ENCODE data around the gene NKIRAS2. TPM values are rescaled to one million over a fixed set of nuclear protein-coding genes. Genes with fewer than 3 reads are reported as not detected.

Gene NKIRAS2
- total and polyA plus RNA-seq, 2 of the 13 experiments (the other 11 are each of a cell fraction or from before 2014, with no cell fraction given), result 27.9 to 42.0 TPM

DNA sequence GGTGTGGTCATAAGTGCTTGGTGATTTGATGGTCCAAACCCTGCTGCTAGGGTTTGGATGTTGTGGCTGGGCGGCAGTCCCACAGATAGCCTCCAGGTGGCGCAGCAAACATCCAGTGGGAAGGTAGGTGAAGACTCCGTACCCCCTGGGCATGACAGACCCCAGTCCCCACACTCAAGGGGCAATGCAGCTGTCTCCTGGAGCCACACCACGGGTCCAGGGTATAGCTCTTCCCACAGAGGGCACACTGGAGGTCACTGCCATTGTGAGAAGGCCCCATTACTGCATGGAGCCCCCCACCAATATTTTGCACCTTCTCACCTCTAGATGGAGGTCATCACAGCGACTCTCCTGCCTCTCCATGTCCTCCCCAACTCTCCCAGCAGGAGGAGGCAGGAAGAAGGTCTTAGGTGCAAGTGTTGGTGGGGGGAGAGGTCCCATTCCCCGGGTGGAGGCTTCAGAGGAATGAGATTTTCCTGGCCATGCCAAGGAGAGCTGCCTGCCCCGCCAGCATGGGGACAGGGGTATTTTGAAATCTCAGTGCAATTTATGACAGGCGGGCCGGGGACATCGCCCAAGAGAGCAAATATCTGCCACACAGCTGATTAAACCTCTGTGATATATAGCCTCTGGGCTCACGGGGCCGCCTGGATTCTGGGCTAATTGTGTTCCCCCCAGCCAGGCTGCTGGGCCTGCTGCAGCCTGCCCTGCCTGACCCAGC is 47.6 kb downstream of the NKIRAS2 start (continued):
- TF ChIP-seq, protein P1, sequence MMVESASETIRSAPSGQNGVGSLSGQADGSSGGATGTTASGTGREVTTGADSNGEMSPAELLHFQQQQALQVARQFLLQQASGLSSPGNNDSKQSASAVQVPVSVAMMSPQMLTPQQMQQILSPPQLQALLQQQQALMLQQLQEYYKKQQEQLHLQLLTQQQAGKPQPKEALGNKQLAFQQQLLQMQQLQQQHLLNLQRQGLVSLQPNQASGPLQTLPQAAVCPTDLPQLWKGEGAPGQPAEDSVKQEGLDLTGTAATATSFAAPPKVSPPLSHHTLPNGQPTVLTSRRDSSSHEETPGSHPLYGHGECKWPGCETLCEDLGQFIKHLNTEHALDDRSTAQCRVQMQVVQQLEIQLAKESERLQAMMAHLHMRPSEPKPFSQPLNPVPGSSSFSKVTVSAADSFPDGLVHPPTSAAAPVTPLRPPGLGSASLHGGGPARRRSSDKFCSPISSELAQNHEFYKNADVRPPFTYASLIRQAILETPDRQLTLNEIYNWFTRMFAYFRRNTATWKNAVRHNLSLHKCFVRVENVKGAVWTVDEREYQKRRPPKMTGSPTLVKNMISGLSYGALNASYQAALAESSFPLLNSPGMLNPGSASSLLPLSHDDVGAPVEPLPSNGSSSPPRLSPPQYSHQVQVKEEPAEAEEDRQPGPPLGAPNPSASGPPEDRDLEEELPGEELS (CRISPR knock-in tag; IDR thresholded peaks at IDR 0.05), result no peak
- TF ChIP-seq MIER2 (CRISPR knock-in tag; IDR thresholded peaks at IDR 0.05) (0 out of 2 replicates have a peak, but pooled peaks have one; percentile 18), RNF2 (conservative IDR thresholded peaks at IDR 0.05; ENCODE audit: low read depth) (no peak), ZNF317 (CRISPR knock-in tag; IDR thresholded peaks at IDR 0.05) (no peak; the same call in 1 of the 2 replicates), SIX4 (CRISPR knock-in tag; IDR thresholded peaks at IDR 0.05) (no peak), ZNF607 (CRISPR knock-in tag; IDR thresholded peaks at IDR 0.05; ENCODE audit: borderline replicate concordance) (no peak), ZSCAN12 (CRISPR knock-in tag; IDR thresholded peaks at IDR 0.05) (no peak), ATRX (CRISPR knock-in tag; IDR thresholded peaks at IDR 0.05; ENCODE audit: borderline replicate concordance) (no peak), ATF7-NPFF (CRISPR knock-in tag; IDR thresholded peaks at IDR 0.05; ENCODE audit: low read depth) (no peak; the same call in 1 of the 2 replicates), NR2F1 (CRISPR knock-in tag; IDR thresholded peaks at IDR 0.05) (peak in 1 of 2 experiments; percentile 48; a peak in 2 of 4 replicates), ZNF589 (CRISPR knock-in tag; conservative IDR thresholded peaks at IDR 0.05) (no peak), SPEN (CRISPR knock-in tag; IDR thresholded peaks at IDR 0.05; ENCODE audit: low read depth) (no peak), ZBTB8A (CRISPR knock-in tag; IDR thresholded peaks at IDR 0.05; ENCODE audit: borderline replicate concordance, low read depth) (no peak), YY1 (IDR thresholded peaks at IDR 0.05; ENCODE audit: insufficient read depth, insufficient replicate concordance, low read depth, low read length) (peak; percentile 47), JDP2 (CRISPR knock-in tag; IDR thresholded peaks at IDR 0.05; ENCODE audit: borderline replicate concordance) (no peak), NKX3-1 (CRISPR knock-in tag; IDR thresholded peaks at IDR 0.05) (no peak), ZNF709 (CRISPR knock-in tag; IDR thresholded peaks at IDR 0.05) (no peak), JUNB (CRISPR knock-in tag; IDR thresholded peaks at IDR 0.05; ENCODE audit: borderline replicate concordance) (no peak), PCBP2 (optimal IDR thresholded peaks at IDR 0.05; ENCODE audit: low read depth, low read length, poor library complexity, severe bottlenecking) (no peak), LCORL (IDR thresholded peaks at IDR 0.05) (no peak), LCORL (CRISPR knock-in tag; IDR thresholded peaks at IDR 0.05) (peak; percentile 59; the same call in 1 of the 2 replicates), MZF1 (CRISPR knock-in tag; IDR thresholded peaks at IDR 0.05; ENCODE audit: borderline replicate concordance) (no peak), YEATS4 (CRISPR knock-in tag; IDR thresholded peaks at IDR 0.05; ENCODE audit: borderline replicate concordance) (no peak), TARDBP (CRISPR knock-in tag; IDR thresholded peaks at IDR 0.05) (no peak), BCL6 (CRISPR knock-in tag; IDR thresholded peaks at IDR 0.05) (no peak)
- TF ChIP-seq, protein P2, sequence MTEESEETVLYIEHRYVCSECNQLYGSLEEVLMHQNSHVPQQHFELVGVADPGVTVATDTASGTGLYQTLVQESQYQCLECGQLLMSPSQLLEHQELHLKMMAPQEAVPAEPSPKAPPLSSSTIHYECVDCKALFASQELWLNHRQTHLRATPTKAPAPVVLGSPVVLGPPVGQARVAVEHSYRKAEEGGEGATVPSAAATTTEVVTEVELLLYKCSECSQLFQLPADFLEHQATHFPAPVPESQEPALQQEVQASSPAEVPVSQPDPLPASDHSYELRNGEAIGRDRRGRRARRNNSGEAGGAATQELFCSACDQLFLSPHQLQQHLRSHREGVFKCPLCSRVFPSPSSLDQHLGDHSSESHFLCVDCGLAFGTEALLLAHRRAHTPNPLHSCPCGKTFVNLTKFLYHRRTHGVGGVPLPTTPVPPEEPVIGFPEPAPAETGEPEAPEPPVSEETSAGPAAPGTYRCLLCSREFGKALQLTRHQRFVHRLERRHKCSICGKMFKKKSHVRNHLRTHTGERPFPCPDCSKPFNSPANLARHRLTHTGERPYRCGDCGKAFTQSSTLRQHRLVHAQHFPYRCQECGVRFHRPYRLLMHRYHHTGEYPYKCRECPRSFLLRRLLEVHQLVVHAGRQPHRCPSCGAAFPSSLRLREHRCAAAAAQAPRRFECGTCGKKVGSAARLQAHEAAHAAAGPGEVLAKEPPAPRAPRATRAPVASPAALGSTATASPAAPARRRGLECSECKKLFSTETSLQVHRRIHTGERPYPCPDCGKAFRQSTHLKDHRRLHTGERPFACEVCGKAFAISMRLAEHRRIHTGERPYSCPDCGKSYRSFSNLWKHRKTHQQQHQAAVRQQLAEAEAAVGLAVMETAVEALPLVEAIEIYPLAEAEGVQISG (CRISPR knock-in tag; IDR thresholded peaks at IDR 0.05), result peak; percentile 32; the same call in 1 of the 2 replicates
- TF ChIP-seq, protein P3, sequence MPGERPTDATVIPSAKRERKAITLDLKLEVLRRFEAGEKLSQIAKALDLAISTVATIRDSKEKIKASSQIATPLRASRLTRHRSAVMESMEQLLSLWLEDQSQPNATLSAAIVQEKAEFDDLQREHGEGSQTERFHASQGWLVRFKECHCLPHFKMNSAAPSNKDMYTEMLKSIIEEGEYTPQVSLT (CRISPR knock-in tag; IDR thresholded peaks at IDR 0.05; ENCODE audit: borderline replicate concordance, low read depth), result no peak

All from HepG2 (cell line).